CD8-positive, alpha-beta memory T cell (primary cell): ENCODE measurements around the gene HMCN2. TPM values are rescaled to one million over a fixed set of nuclear protein-coding genes. Genes with fewer than 3 reads are reported as not detected.

ENCODE experiments used
- CTCF ChIA-PET: fragments of 350-600 bp; sonication (Branson Sonifier 250); formaldehyde crosslinking; loops from one replicate; lab custom pipeline; 2021; ENCODE audit warnings: antibody characterized with exemption; lab: Charles Lee
- POLR2A ChIA-PET: fragments of 350-600 bp; sonication (Branson Sonifier 250); formaldehyde crosslinking; loops from one replicate; lab custom pipeline; 2021; ENCODE audit warnings: antibody characterized with exemption; lab: Charles Lee
- DNase-seq, 5 donors: peaks; one replicate each; pipeline versions ENCODE4 v3.0.0 to v3.0.0-alpha.2; 2020 to 2022; ENCODE audit warnings: mixed read lengths in 1 of 5
- H3K27ac ChIP-seq: one replicate; pipeline ENCODE4 v1.7.0; 2013; ENCODE audit warnings: low read depth, mild to moderate bottlenecking, low read length, moderate library complexity
- H3K27me3 ChIP-seq: 2 replicates; pipeline ENCODE4 v1.7.0; 2013; ENCODE audit warnings: low read length, mild to moderate bottlenecking; ENCODE audit not compliant: insufficient read depth, poor library complexity, severe bottlenecking
- H3K36me3 ChIP-seq: 2 replicates; pipeline ENCODE4 v1.7.0; 2013; ENCODE audit warnings: mild to moderate bottlenecking, low read length, moderate library complexity; ENCODE audit not compliant: insufficient read depth
- H3K4me1 ChIP-seq: 2 replicates; pipeline ENCODE4 v1.7.0; 2013; ENCODE audit warnings: mild to moderate bottlenecking, low read length, moderate library complexity; ENCODE audit not compliant: insufficient read depth
- H3K4me3 ChIP-seq: 2 replicates; pipeline ENCODE4 v1.7.0; 2013; ENCODE audit warnings: mild to moderate bottlenecking, low read length
- H3K9me3 ChIP-seq: 2 replicates; pipeline ENCODE4 v1.7.0; 2013; ENCODE audit warnings: mild to moderate bottlenecking, low read length
- H3K27ac Mint-ChIP-seq, 8 donors: one replicate each; pipeline ENCODE4 v1.8.0; 2020 to 2021; ENCODE audit warnings: mixed read lengths in 8 of 8, mild to moderate bottlenecking in 6 of 8, inconsistent platforms in 3 of 8, moderate library complexity in 3 of 8
- H3K27me3 Mint-ChIP-seq, 2 donors: one replicate each; pipeline ENCODE4 v1.8.0; 2020 to 2021; ENCODE audit warnings: mixed read lengths in 2 of 2, mild to moderate bottlenecking in 1 of 2, moderate library complexity in 1 of 2
- H3K36me3 Mint-ChIP-seq, 3 donors: one replicate each; pipeline ENCODE4 v1.8.0; 2020 to 2021; ENCODE audit warnings: mixed read lengths in 3 of 3, inconsistent platforms in 1 of 3, mild to moderate bottlenecking in 1 of 3
- H3K4me1 Mint-ChIP-seq, 3 donors: one replicate each; pipeline ENCODE4 v1.8.0; 2020 to 2021; ENCODE audit warnings: mixed read lengths in 3 of 3, inconsistent platforms in 1 of 3, mild to moderate bottlenecking in 1 of 3
- H3K4me3 Mint-ChIP-seq, 7 donors: one replicate each; pipeline ENCODE4 v1.8.0; 2020 to 2021; ENCODE audit warnings: mixed read lengths in 7 of 7, mild to moderate bottlenecking in 6 of 7, moderate library complexity in 4 of 7, inconsistent platforms in 2 of 7
- H3K9me3 Mint-ChIP-seq, 5 donors: one replicate each; pipeline ENCODE4 v1.8.0; 2020 to 2022; ENCODE audit warnings: mixed read lengths in 5 of 5, mild to moderate bottlenecking in 3 of 5, moderate library complexity in 2 of 5, inconsistent platforms in 1 of 5
- polyA plus RNA-seq: library from polyadenylated mRNA; unstranded; fragments of 300-500 nt; fragmentation: Illumina TruSeq; gene quantifications from one replicate; pipeline ENCODE4 v1.2.3, GENCODE V29; 2021
- total RNA-seq, 2 experiments: library from RNA; stranded (reverse); gene quantifications; one replicate each; pipeline ENCODE4 v1.2.3, GENCODE V29; 2021

Gene HMCN2
- total and polyA plus RNA-seq, 3 experiments from 2014 or later = not detected

DNA sequence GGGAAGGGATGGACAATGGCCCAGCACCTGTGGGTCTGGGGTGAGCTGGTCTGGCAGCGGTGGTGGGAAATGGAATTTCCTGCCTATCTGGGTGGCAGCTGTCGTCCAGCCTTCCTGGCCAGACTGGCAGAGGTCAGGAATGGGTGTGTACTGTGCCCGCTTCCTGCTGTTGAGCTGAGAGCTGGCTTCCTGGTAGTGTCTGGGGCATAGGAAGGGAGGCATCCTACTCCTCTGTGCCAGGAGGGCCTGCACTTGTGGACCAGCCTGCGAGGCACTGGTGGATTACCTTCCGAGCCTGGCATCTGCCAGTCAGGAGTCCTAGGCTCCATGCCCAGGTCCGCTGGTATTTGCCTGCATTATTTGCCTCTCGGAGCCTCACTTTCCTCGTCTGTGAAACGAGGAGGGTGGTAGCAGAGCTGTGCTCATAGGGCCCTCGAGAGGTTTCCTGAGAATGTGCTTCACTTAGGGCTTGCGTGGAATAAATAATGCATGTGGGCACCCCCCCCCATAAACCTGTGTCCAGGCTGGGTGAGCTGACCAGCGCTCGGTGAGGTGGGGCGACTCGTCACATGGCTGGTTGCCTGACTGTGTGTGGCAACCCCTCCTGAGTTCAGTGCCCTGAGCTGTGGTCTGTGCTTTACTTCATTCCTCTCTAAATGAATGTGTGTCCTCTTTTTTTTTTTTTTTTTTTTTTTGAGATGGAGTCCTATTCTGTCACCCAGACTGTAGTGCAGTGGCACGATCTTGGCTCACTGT lies 47.7 kb downstream of the HMCN2 start:
- Histone ChIP-seq H3K4me1 (no peaks in the 10 kb centered on the region), H3K4me3 (no peak overlapping the region), H3K27ac (no peak overlapping the region), H3K27me3 (no peaks in the 10 kb centered on the region), H3K9me3 (no peaks in the 10 kb centered on the region), H3K36me3 (no peaks in the 10 kb centered on the region)
- ChIA-PET POLR2A (no interaction called here), CTCF (no interaction called here)
- H3K27ac Mint-ChIP-seq = no peak overlapping the region
- peaks cover 9 to 24% of the 10 kb centered on the region in 2 donors for H3K27me3 Mint-ChIP-seq
- no peaks in the 10 kb centered on the region for H3K9me3 Mint-ChIP-seq
- DNase-seq = no peak
- H3K4me3 Mint-ChIP-seq = no peak overlapping the region
- no peaks in the 10 kb centered on the region for H3K4me1 Mint-ChIP-seq
- no peaks in the 10 kb centered on the region for H3K36me3 Mint-ChIP-seq

DNA sequence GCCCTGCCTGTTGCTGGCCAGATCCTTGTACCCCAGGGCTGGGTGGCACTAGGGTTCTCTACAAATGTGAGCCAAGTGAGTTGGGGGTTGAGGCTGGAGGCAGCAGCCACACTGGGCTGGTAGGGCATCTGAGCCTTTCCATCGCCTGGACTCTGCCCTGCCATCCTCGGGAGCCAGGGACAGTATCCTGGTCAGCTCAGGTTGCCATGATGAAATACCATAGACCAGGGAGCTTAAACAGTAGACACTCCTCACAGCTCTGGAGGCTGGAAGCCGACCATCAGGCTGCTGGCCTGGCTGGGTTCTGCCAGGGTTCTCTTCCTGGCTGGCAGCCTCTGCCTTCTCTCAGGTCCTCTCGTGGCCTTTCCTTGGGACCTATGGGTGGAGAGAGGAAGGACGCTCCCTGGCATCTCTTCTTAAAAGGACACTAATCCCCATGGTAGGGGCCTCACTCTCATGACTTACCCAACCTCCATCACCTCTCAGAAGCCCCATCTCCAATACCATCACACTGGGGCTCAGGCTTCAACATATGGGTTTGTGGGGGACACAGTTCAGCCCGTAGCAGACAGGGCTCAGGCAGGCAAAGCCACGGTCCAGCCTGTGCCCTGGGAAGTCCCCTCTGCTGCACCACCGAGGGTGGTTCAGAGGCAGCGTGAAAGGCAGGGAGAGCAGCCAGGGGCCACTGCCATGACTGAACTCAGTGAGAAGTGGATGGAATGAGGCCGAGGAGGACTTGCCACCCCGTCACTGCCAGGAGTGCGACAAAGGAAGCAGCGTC lies 50.1 kb downstream of the HMCN2 start:
- Histone ChIP-seq H3K27me3 (no peaks in the 10 kb centered on the region), H3K9me3 (no peaks in the 10 kb centered on the region), H3K27ac (no peak overlapping the region), H3K36me3 (no peaks in the 10 kb centered on the region), H3K4me1 (no peaks in the 10 kb centered on the region), H3K4me3 (no peak overlapping the region)
- ChIA-PET CTCF (no interaction called here), POLR2A (no interaction called here)
- Mint-ChIP-seq H3K27ac (peak overlapping the region in 1 of 8 donors; percentile 82), H3K36me3 (no peaks in the 10 kb centered on the region), H3K4me3 (no peak overlapping the region), H3K27me3 (peaks cover 10 to 33% of the 10 kb centered on the region in 2 donors), H3K9me3 (peaks cover 0 to 1% (median 0%) of the 10 kb centered on the region in 5 donors), H3K4me1 (no peaks in the 10 kb centered on the region)
- DNase-seq = no peak

DNA sequence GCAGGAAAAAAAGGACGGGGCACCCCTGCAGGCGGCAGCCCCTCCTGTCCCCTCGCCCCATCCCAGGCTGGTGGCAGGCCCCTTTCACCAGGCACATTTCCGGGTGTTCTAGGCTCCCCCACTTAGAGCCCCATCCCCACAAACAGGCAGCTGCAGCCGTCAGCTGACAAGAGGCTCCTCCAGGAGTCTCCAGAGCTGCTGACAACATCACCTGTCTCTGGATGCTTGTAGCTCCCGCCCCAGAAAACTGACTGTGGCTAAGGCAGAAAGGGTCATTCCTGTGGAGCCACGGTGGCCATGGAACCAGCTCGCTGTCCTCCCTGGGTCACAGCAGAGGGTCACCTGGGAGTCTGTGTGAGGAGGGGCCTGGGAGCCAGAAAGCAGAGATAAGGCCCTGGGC lies 50.9 kb downstream of the HMCN2 start:
- H3K27ac ChIP-seq = no peak overlapping the region
- no peak overlapping the region for H3K4me3 ChIP-seq
- DNase-seq = no peak
- no peaks in the 10 kb centered on the region for H3K4me1 ChIP-seq
- POLR2A ChIA-PET = no interaction called here
- peaks cover 0 to 1% (median 0%) of the 10 kb centered on the region in 5 donors for H3K9me3 Mint-ChIP-seq
- CTCF ChIA-PET = no interaction called here
- no peaks in the 10 kb centered on the region for H3K36me3 ChIP-seq
- H3K27ac Mint-ChIP-seq = no peak overlapping the region
- H3K36me3 Mint-ChIP-seq = no peaks in the 10 kb centered on the region
- no peaks in the 10 kb centered on the region for H3K4me1 Mint-ChIP-seq
- no peak overlapping the region for H3K4me3 Mint-ChIP-seq
- peaks cover 10 to 40% of the 10 kb centered on the region in 2 donors for H3K27me3 Mint-ChIP-seq
- no peaks in the 10 kb centered on the region for H3K9me3 ChIP-seq
- H3K27me3 ChIP-seq = no peaks in the 10 kb centered on the region

DNA sequence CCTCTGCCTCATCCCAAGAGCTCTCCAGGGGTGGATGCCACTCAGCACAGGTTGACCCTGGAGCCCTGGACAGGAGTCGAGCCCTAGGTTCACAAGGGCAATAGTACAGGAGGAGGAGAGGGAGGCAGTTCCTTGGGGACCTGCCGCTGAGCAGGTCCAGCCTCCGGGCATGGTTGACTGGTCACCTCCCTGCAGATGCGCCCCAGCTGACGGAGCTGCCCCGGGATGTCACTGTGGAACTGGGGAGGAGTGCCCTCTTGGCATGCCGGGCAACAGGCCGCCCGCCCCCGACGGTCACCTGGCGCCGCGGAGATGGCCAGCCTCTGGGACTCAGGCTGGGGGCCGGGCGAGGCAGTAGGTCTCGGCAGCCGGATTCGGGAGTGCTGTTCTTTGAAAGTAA lies 53.7 kb downstream of the HMCN2 start:
- H3K27me3 ChIP-seq = no peaks in the 10 kb centered on the region
- H3K4me1 ChIP-seq = no peaks in the 10 kb centered on the region
- H3K4me3 ChIP-seq = no peak overlapping the region
- no peak overlapping the region for H3K27ac ChIP-seq
- Mint-ChIP-seq H3K36me3 (no peaks in the 10 kb centered on the region), H3K4me3 (no peak overlapping the region), H3K27ac (no peak overlapping the region), H3K4me1 (no peaks in the 10 kb centered on the region), H3K27me3 (peaks cover 10 to 54% of the 10 kb centered on the region in 2 donors), H3K9me3 (peaks cover 0 to 1% (median 0%) of the 10 kb centered on the region in 5 donors)
- H3K36me3 ChIP-seq = no peaks in the 10 kb centered on the region
- no peak for DNase-seq
- ChIA-PET POLR2A (no interaction called here), CTCF (no interaction called here)
- no peaks in the 10 kb centered on the region for H3K9me3 ChIP-seq

DNA sequence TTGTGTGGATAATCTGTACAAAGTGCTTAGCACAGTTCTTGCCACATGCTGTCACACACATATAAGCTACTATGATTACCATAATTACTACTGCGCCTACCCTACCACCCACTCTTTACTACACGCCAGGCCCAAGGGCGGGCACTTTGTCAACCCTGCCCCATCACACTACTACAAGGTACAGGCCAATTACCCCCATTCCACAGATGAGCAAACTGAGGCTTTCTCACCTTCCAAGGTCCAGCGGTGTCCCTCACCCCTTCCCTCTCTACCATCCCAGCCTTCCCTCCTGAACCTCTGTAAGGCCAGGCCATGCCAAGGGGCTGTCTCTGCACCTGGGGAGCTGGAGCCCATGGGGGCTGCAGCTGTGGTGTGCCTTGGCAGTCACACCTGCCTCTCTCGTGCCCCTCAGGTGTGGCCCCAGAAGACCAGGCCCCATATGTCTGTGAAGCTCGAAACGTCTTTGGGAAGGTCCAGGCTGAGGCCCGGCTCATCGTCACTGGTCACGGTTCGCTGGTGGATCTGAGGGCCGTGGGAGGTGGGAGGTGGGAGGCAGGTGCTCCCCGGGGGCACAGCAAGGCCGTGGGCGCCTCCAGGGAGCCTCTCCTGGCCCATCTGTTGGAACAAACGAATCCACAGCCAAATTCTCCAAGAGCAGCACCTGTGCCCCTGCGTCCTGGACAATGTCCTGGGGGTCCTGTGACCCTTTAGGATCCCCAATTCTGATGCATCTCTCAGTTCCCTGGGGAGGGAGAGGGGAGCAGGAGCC lies 54.6 kb downstream of the HMCN2 start:
- Histone ChIP-seq H3K27me3 (no peaks in the 10 kb centered on the region), H3K9me3 (no peaks in the 10 kb centered on the region), H3K36me3 (no peaks in the 10 kb centered on the region), H3K27ac (no peak overlapping the region), H3K4me3 (no peak overlapping the region), H3K4me1 (no peaks in the 10 kb centered on the region)
- peaks cover 8 to 54% of the 10 kb centered on the region in 2 donors for H3K27me3 Mint-ChIP-seq
- no peak overlapping the region for H3K27ac Mint-ChIP-seq
- POLR2A ChIA-PET = no interaction called here
- CTCF ChIA-PET = no interaction called here
- peaks cover 0 to 1% (median 0%) of the 10 kb centered on the region in 5 donors for H3K9me3 Mint-ChIP-seq
- H3K4me3 Mint-ChIP-seq = no peak overlapping the region
- H3K36me3 Mint-ChIP-seq = no peaks in the 10 kb centered on the region
- no peaks in the 10 kb centered on the region for H3K4me1 Mint-ChIP-seq
- DNase-seq = no peak

DNA sequence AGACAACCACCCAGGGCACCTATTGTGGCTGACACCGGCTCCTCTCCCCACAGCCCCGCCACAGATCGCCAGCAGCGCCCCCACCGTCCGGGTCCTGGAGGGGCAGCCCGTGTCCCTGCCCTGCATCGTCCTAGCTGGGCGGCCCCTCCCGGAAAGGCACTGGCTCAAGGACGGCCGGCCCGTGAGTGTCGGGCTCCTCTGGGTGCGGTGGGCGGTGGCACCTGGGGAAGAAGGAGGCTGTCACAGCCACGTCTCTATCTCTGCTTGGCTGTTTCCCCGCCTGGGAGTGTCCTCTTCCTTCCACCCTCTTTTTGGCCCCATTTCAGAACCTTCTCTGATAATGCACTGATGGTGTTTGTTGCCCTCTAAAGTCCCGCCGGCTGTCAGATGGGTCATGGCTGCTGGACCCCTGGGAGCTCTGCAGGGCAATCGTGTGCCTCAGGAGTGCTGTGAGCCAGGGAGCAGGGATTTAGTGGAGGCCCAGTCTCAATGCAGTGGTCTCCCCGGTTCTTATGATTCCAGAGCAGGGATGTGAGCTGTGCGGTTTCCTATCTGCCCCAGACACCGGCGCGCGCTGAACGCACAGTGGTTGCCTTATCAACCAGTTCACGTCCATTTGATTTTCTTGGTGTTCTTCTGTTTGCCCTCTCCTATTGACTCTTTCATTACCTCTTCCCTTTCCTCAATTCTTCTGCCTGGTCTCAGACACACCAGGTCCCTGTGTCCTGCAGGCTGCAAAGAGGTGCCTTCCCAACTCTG lies 55.3 kb downstream of the HMCN2 start:
- H3K36me3 ChIP-seq = no peaks in the 10 kb centered on the region
- ChIA-PET CTCF (no interaction called here), POLR2A (no interaction called here)
- no peak for DNase-seq
- H3K4me3 Mint-ChIP-seq = no peak overlapping the region
- no peak overlapping the region for H3K27ac ChIP-seq
- H3K36me3 Mint-ChIP-seq = no peaks in the 10 kb centered on the region
- H3K4me1 ChIP-seq = no peaks in the 10 kb centered on the region
- no peak overlapping the region for H3K4me3 ChIP-seq
- H3K27ac Mint-ChIP-seq = no peak overlapping the region
- no peaks in the 10 kb centered on the region for H3K4me1 Mint-ChIP-seq
- H3K9me3 Mint-ChIP-seq = peaks cover 0 to 1% (median 0%) of the 10 kb centered on the region in 5 donors
- peaks cover 8 to 58% of the 10 kb centered on the region in 2 donors for H3K27me3 Mint-ChIP-seq
- no peaks in the 10 kb centered on the region for H3K9me3 ChIP-seq
- no peaks in the 10 kb centered on the region for H3K27me3 ChIP-seq

DNA sequence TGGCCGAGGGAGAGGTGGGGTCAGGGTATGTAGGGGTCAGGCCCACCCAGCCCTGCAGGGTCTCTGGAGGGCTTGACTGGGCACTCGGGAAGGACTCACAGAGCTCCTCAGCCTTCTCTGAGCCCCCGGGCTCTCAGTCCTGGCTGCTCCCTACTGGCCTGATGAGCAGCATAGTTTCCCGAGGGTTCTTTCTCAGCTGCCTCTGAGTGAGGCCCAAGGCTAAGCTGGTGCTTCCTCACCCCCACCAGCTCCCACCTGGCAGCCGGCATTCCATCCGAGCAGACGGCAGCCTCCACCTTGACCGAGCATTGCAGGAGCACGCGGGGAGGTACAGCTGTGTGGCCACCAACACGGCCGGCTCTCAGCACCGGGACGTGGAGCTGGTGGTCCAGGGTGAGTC lies 56.0 kb downstream of the HMCN2 start:
- H3K27me3 Mint-ChIP-seq = peaks cover 12 to 62% of the 10 kb centered on the region in 2 donors
- H3K9me3 Mint-ChIP-seq = peaks cover 0 to 1% (median 0%) of the 10 kb centered on the region in 5 donors
- Histone ChIP-seq H3K36me3 (no peaks in the 10 kb centered on the region), H3K4me1 (no peaks in the 10 kb centered on the region), H3K27me3 (no peaks in the 10 kb centered on the region), H3K27ac (no peak overlapping the region), H3K4me3 (no peak overlapping the region), H3K9me3 (no peaks in the 10 kb centered on the region)
- no peaks in the 10 kb centered on the region for H3K36me3 Mint-ChIP-seq
- CTCF ChIA-PET = no interaction called here
- no peak overlapping the region for H3K4me3 Mint-ChIP-seq
- POLR2A ChIA-PET = no interaction called here
- DNase-seq = no peak
- H3K4me1 Mint-ChIP-seq = no peaks in the 10 kb centered on the region
- no peak overlapping the region for H3K27ac Mint-ChIP-seq
